Superior temporal gyrus (tissue), 1 donor: ENCODE measurements around the gene TATDN3.
"Not testable (repeated sequence)": the region's sequence is repeated elsewhere in the genome, so short reads cannot be mapped to it uniquely, and the experiment has no call there.

Source experiments
- DNase-seq: peaks from one replicate; pipeline ENCODE4 v3.0.0-alpha.2; 2016; ENCODE audit errors: extremely low spot score

The TATDN3 gene

DNA sequence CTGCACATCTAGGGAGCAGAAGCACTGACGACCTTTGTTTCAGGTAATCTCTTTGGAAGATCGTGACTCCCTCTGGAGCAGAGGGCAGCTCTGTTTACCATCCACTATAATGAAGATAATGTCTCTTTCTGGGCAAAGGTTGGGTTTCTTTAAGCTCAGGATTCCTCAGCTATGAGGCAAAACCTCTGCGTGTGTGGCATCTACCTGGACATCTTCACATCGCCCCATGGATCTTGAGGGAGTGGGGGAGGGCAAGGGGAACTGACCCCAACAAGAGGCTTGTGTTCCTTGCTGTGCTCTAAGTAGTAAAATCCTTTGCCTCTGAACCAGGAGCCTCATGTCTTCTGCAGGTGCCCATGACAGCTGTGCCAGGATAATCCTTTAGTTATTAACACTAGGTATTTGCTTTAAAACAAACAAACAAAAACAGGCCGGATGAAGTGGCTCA, 36.2 kb downstream of the TATDN3 start:
- DNase-seq, result no peak

DNA sequence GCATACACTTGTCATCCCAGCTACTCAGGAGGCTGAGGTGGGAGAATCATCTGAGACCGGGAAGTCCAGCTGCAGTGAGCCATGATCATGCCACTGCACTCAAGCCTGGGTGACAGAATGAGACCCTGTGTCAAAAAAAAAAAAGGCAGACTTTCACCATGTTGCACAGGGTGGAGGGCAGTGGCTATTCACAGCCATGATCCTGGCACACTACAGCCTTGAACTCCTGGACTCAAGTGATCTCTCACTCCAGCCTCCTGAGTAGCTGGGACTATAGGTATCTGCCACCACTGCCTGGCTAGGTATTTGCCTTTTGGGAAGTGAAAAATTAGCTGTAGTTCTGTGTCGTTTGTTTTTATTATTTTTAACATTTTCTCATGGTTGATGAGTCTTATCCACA, 36.7 kb downstream of the TATDN3 start:
- no peak for DNase-seq

DNA sequence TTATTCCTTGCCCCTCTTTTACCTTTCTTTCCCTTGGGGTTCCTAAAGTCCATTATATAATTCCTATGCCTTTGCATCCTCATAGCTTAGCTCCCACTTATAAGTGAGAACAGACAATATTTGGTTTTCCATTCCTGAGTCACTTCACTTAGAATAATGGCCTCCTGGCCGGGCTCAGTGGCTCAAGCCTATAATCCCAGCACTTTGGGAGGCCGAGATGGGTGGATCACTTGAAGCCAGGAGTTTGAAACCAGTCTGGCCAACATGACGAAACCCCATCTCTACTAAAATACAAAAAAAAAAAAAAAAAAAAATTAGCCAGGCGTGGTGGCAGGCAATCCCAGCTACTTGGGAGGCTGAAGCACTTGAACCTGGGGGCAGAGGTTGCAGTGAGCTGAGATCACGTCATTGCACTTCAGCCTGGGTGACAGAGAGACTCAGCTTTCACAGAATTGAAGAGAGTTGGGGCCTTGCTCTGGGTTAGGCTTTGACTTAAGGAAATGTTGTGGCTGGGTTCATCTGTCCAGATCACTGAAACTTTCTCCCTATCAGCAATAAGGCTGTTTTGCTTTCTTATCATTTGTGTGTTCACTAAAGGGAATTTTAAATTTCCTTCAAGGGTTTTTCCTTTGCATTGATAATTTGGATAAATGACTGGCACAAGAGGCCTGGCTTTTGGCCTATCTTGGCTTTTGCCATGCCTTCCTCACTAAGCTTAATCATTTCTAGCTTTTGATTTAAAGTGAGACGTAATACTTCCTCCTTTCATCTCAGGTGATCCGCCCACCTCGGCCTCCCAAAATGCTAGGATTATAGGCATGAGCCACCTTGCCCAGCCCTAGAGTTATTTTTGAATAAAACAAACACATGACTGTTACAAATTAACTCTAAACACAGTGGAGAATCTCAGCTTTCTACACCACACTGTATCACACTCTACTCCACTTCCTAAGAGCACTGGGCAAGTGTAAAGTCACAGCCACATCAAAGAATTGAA, 41.8 kb downstream of the TATDN3 start:
- DNase-seq, result not testable (repeated sequence)

DNA sequence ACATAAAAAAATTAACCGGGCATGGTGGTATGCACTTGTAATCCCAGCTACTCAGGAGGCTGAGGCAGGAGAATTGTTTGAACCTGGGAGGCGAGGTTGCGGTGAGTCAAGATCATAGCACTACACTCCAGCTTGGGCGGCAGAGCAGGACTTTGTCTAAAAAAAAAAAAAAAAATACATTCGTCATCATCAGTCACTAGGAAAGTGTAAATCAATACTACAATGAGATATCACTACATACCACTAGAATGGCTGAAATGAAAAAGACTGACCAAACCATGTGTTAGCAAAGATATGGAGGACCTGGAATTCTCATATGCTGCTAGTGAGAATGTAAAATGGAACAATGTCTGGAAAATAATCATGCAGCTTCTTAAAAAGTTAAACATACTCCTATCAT, 46.5 kb downstream of the TATDN3 start:
- no peak for DNase-seq

DNA sequence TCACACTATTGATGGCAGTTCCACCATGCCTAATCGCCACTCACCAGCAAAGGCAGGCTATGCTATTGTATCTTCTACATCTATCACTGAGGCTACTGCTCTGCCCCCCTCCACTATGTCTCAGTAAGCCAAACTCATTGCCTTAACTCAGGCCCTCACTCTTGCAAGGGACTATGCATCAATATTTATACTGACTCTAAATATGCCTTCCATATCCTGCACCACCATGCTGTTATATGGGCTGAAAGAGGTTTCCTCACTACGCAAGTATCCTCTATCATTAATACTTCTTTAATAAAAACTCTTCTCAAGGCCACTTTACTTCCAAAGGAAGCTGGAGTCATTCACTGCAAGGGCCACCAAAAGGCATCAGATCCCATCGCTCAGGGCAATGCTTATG, 52.8 kb downstream of the TATDN3 start:
- not testable (repeated sequence) for DNase-seq

DNA sequence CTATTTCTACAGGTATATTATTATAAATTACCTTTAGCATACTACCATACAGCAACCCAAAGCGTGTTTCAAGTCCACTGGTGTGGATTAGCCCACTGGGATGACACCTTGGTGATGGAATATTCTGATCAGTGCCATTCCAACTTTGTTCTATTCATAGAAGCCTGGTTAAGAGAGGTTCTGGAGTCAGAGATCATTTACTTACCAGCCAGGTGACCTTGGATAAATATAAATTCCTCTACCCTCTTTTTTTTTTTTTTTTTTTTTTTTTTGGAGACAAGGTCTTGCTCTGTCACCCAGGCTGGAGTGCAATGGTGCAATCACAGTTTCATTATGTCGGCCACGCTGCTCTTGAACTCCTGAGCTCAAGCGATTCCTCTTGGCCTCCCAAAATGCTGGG, 55.9 kb downstream of the TATDN3 start, which contains the start of gene SPATA45:
Gene SPATA45, minus strand, starts transcription at position 101 of the 400 bp plus-strand sequence. CDS start 11,500 bp downstream, outside the sequence.
- no peak for DNase-seq

DNA sequence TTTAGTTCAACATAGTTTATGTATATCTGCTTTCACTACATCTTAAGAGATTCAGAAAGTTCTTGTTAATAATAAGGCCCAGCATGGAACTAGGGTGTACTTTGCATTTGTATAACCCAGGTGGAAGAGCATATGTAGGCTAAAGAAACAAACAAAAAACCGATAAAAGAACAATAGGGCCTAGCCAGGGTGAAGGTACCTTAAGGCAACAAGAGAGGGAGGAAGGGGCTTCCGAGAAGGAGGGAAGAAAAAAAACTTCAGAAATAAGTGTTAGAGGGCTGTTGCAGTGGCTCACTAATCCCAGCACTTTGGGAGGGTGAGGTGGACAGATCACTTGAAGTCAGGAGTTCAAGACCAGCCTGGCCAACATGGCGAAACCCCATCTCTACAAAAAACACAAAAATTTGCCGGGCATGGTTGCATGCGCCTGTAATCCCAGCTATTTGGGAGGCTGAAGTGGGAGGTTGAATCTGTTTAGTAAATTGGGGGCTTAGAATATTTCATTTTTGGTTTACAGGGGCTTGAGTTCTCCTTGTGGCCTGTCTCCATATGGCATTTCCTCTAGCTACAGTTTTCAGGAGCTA, 60.5 kb downstream of the TATDN3 start:
- DNase-seq, result no peak

DNA sequence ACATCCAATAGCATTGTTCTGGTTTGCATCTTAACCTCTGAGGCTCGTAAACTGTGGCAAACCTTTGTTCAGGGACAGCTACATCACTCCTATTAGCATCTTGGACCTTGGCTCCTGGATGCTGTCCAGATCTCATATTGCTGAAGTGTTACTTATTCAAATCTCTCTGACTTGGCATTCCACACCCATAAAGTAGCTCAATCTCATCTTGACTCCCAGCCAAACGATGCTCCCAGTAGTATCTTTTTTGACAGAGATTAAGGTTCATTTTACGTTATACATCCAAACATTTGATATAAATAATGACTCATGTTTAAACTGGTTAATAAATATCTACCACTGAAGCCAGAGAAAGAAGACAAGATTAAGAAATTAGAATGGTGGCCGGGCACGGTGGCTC, 62.0 kb downstream of the TATDN3 start:
- no peak for DNase-seq

DNA sequence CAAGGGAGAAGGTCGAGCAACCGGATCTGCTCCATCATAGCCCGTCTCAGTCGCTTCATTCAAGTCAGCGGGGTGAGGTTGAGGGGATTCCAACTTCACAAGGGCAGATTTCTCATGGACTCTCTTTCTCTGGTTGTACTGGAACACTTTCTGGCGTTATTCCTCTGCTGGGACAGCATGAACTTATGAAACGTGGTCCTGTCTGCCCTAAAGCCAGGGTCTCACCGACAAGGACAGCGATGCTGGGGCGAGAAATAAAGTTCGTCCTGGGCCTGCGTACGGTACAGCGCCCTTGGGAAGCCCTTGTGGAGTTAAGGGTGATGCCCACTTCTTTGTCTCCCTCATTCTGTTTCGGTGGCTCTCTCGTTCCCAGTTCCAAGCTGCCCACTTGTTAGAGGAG, 65.1 kb downstream of the TATDN3 start:
- no peak for DNase-seq

DNA sequence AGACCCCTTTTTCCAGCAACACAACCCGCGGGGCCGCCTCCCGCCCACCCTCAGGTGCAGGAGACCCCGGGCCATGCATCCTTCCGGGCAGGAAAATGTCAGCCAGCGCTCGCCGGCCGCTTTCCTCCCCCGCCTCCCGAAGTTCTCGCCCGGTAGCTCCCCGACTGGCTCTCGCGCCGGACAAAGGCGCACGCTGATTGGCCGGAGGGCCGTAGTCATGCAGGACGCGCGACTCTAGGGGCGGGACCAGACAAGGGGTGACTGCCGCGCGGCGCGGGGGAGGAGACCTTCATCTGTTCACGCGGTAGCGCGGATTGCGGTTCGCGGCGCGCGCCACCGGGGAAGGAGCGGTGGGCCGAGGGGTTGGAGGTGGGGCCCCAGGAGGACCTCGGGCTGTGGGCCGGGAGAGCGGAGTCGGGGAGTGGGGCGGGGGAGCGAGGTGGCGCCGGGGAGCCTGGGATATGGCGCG, 66.3 kb downstream of the TATDN3 start, which contains the start of gene FLVCR1:
Gene FLVCR1, plus strand, starts transcription at position 284 of the 469 bp plus-strand sequence. Its CDS starts 178 bp downstream, at position 462.
- peak; percentile 95 for DNase-seq

DNA sequence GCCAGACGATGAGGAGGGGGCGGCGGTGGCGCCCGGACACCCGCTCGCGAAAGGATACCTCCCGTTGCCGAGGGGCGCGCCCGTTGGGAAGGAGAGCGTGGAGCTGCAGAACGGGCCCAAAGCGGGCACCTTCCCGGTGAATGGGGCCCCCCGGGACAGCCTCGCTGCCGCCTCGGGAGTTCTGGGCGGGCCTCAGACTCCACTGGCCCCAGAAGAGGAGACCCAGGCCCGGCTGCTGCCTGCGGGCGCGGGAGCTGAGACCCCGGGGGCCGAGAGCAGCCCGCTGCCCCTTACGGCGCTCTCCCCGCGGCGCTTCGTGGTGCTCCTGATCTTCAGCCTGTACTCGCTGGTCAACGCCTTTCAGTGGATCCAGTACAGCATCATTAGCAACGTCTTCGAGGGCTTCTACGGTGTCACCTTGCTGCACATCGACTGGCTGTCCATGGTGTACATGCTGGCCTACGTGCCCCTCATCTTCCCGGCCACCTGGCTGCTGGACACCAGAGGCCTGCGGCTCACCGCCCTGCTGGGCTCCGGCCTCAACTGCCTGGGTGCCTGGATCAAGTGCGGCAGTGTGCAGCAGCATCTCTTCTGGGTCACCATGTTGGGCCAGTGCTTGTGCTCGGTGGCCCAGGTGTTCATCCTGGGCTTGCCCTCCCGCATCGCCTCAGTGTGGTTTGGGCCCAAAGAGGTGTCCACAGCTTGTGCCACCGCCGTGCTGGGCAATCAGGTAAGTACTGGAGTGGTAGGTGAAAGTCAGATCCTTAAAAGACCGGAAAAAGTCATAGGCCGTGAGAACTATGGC, 67.0 kb downstream of the TATDN3 start:
- DNase-seq, result no peak

DNA sequence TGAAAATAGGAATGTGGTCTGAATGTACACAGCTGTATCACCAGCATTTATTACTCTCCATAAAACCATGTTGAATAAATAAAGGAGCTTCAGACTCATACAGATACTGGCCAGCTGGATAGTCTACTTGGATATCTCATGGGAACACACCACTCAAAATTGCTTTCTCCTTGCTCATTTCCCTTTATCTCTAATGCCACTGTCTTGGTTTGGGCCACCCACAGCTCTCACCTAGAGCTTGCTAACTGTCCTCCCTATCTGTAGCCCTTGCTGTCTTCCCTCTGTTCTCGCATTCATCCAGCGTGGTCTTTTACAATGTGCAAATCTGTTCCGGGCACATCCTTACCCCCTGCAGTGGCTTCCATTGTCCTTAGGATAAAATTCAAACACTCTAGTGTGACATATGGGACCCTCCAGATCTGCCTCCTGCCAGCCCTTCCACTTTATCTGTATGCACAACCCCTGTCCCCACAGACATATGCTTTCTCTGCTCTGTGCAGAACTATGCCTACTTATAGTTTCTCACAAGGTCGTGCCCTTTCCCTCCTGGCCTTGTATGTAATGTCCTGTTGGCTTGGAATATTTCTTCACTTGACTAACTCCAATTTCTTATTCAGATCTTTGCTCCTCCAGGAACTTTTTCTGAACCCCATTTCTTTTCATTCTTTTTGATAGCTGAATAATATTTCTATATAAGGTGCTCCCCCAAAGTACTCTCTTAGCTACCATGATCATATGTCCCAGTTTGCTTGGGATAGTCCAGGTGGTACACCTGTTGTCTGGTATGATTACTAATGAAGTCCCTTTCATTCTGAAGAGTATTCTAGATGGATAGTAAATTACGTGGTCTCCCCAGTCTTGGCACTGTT, 69.3 kb downstream of the TATDN3 start:
- no peak for DNase-seq

DNA sequence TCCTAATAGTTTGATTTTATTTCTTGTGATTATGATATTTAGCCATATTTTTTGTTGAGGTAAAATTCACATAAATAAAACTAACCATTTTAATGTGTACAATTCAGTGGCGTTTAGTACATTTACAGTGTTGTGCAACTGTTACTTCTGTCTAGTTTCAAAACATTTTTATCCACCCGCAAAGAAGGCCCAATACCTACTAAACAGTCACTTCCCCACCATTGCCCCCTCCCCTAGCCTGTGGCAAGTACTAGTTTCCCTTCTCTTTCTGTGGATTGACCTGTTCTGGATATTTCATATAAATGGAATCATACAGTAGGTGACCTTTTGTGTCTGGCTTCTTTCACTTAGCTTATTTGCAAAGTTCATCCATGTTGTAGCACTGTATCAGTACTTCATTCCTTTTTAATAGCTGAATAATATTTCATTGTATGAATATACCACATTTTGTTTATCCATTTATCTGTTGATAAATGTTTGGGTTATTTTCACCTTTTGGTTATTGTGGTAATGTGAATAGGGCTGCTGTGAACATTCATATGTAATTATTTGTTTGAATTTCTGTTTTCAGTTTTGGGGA, 70.5 kb downstream of the TATDN3 start:
- no peak for DNase-seq

DNA sequence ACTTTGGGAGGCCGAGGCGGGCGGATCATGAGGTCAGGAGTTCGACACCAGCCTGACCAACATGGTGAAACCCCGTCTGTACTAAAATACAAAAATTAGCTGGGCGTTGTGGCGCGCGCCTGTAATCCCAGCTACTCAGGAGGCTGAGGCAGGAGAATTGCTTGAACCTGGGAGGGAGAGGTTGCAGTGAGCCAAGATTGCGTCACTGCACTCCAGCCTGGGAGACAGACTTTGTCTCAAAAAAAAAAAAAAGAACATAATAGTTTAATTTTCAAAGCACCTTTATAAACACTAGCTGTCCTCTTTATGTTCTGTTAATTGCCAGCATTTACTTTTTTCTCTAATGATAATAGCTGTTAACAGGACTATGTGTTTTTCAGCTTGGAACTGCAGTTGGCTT, 71.7 kb downstream of the TATDN3 start:
- not testable (repeated sequence) for DNase-seq

DNA sequence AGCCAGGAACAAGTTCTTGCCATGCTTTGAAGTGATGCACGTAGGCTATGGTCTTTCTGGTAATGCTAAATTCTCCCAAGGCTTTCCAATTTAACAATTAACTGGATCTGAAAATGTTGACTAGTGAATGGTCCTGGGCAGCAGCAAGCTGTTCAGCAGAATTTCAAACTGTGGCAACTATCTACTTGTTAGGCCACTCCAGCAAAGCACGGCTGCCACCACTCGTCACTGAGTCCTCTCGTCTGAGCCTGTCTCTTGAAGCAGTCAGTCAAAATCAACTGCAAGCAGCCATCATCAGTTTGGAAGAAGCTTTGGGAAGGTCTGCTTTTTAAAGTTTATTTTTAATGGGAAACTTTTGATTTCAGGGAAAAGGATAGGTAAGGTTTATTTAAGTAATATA, 72.5 kb downstream of the TATDN3 start:
- no peak for DNase-seq
